Neutrophil (primary cell): ENCODE measurements around the gene NRDE2.
"Not testable (repeated sequence)": the region's sequence is repeated elsewhere in the genome, so short reads cannot be mapped to it uniquely, and the experiment has no call there.

Experiments
- H3K27ac ChIP-seq: fragments of 200-600 bp; sonication (generic); 2 replicates; pipeline ENCODE4 v1.5.1; 2016; ENCODE audit warnings: mild to moderate bottlenecking, moderate library complexity
- H3K27me3 ChIP-seq: fragments of 200-600 bp; sonication (generic); 2 replicates; pipeline ENCODE4 v1.6.0; 2016; ENCODE audit warnings: mild to moderate bottlenecking
- H3K36me3 ChIP-seq: fragments of 200-600 bp; sonication (generic); 2 replicates; pipeline ENCODE4 v1.5.1; 2017
- H3K4me1 ChIP-seq, 2 experiments: fragments of 200-600 bp in 1 of 2; sonication (generic) in 1 of 2; 1 replicate in 1 of 2; 2 replicates in 1 of 2; pipeline versions ENCODE4 v1.5.1 to v1.6.1; 2013 to 2016; ENCODE audit warnings: low read depth in 1 of 2, low read length in 1 of 2, mild to moderate bottlenecking in 1 of 2, moderate library complexity in 1 of 2; ENCODE audit not compliant: control insufficient read depth in 1 of 2, insufficient read depth in 1 of 2
- H3K4me3 ChIP-seq, 2 experiments: fragments of 200-600 bp in 1 of 2; sonication (generic) in 1 of 2; 1 replicate in 1 of 2; 2 replicates in 1 of 2; pipeline ENCODE4 v1.5.1; 2013 to 2016; ENCODE audit warnings: low read depth in 1 of 2, low read length in 1 of 2, mild to moderate bottlenecking in 1 of 2, moderate library complexity in 1 of 2
- H3K9me3 ChIP-seq: fragments of 200-600 bp; sonication (generic); 2 replicates; pipeline ENCODE4 v1.5.1; 2016
- CTCF ChIP-seq: fragments of 200-600 bp; sonication (generic); IDR thresholded peaks from 2 replicates; pipeline ENCODE4 v1.5.1; 2016; ENCODE audit warnings: antibody characterized with exemption

NRDE2 gene

GRCh38 chr14:90235179-90235976 is 96.4 kb downstream of the NRDE2 start:
- peaks cover 20% of the 10 kb centered on the region for H3K9me3 ChIP-seq
- H3K4me1 ChIP-seq = peaks cover 0 to 6% of the 10 kb centered on the region in 2 experiments
- H3K36me3 ChIP-seq = no peaks in the 10 kb centered on the region

GRCh38 chr14:90229942-90230341 is 101.8 kb downstream of the NRDE2 start:
- H3K36me3 ChIP-seq, H3K9me3 ChIP-seq, H3K27ac ChIP-seq, H3K4me3 ChIP-seq, H3K4me1 ChIP-seq: not testable (repeated sequence)
- H3K27me3 ChIP-seq = peaks cover 35% of the 10 kb centered on the region

More at GRCh38 chr14:90235179-90235976, 96.4 kb downstream of the NRDE2 start:
- peak; percentile 92 for TF ChIP-seq CTCF
- Histone ChIP-seq H3K4me3 (no peak overlapping the region), H3K27ac (no peak overlapping the region), H3K27me3 (peaks cover 13% of the 10 kb centered on the region)

- H3K4me3 ChIP-seq = no peak overlapping the region
Observed at GRCh38 chr14:90228478-90228877, 103.3 kb downstream of the NRDE2 start.

More at GRCh38 chr14:90228478-90228877, 103.3 kb downstream of the NRDE2 start:
- H3K4me1 ChIP-seq = no peaks in the 10 kb centered on the region
- TF ChIP-seq CTCF = no peak
- no peaks in the 10 kb centered on the region for H3K36me3 ChIP-seq
- H3K27ac ChIP-seq = no peak overlapping the region
- peaks cover 28% of the 10 kb centered on the region for H3K27me3 ChIP-seq
- no peaks in the 10 kb centered on the region for H3K9me3 ChIP-seq
